GM12801 (cell line): Measurements from ENCODE around the gene KRI1.

Experiments used
- TF ChIP-seq, protein P1 (sequence below): IDR thresholded peaks from one replicate; pipeline ENCODE4 v1.5.1; 2011; ENCODE audit warnings: control low read depth; ENCODE audit not compliant: insufficient read length; ENCODE audit errors: extremely low read depth

The KRI1 gene

DNA sequence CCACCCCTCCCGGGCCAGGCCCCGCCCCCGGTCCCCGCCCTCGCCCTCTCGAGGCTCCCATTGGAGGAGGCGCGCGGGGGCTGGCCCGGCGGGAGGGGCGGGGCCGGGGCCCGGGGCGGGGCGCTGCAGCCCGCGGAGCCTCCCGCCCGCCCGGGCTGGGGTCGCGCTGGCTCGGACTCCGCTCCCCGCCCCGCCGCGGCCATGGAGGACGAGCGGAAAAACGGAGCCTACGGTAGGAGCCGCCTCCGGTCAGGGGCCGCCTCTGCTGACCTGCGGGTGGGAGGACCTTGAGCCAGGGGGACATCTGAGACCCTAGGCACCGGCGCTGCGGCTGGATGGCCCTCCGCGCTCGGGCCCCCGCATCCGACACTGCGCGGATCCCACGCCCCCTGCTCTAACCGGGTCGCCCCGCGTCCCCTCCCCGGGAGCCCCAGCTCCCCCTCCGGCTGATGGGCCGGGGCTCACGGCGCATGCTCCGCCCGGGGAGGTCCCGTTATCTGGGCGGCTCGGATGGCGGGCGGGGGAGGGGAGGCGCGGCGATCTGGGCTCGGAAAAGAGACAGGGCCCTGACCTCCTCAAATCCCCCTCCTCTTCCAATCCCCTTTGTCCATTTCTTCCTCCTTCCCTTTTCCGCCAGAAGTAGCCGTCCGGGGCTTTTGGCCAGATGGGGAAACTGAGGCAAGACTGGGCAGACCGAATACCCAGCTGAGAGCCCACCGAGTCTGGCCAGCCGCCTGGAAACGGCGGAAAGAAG lies 36.7 kb upstream of the KRI1 start:
- TF ChIP-seq, protein P1, sequence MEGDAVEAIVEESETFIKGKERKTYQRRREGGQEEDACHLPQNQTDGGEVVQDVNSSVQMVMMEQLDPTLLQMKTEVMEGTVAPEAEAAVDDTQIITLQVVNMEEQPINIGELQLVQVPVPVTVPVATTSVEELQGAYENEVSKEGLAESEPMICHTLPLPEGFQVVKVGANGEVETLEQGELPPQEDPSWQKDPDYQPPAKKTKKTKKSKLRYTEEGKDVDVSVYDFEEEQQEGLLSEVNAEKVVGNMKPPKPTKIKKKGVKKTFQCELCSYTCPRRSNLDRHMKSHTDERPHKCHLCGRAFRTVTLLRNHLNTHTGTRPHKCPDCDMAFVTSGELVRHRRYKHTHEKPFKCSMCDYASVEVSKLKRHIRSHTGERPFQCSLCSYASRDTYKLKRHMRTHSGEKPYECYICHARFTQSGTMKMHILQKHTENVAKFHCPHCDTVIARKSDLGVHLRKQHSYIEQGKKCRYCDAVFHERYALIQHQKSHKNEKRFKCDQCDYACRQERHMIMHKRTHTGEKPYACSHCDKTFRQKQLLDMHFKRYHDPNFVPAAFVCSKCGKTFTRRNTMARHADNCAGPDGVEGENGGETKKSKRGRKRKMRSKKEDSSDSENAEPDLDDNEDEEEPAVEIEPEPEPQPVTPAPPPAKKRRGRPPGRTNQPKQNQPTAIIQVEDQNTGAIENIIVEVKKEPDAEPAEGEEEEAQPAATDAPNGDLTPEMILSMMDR: no peak

DNA sequence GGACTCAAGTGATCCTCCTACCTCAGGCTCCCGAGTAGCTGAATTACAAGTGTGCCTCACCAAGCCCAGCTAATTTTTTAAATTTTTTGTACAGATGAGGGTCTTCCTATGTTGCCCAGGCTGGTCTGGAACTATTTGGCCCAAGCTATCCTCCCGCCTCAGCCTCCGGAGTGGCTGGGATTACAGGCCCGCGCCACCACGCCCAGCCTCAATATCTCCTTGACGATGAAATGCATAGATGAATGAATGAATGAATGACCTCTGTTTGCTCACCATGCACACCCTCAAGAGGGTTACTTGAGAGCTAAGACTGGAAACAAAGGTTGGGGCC lies 36.2 kb upstream of the KRI1 start:
- TF ChIP-seq, protein P1: no peak

DNA sequence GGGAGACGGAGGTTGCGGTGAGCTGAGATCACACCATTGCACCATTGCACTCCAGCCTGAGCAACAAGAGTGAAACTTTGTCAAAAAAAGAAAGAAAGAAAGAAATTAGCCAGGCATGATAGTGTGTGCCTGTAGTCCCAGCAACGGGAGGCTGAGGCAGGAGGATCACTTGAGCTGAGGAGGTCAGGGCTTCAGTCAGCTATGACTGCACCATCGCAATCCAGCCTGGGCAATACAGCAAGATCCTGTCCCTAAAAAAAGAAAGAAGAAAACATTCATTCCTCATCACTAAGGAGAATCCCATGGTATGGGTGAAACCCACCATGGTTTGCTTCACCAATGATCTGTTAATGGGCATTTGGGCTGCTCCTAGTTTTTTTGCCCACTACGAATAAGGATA lies 34.3 kb upstream of the KRI1 start:
- TF ChIP-seq, protein P1: no peak

DNA sequence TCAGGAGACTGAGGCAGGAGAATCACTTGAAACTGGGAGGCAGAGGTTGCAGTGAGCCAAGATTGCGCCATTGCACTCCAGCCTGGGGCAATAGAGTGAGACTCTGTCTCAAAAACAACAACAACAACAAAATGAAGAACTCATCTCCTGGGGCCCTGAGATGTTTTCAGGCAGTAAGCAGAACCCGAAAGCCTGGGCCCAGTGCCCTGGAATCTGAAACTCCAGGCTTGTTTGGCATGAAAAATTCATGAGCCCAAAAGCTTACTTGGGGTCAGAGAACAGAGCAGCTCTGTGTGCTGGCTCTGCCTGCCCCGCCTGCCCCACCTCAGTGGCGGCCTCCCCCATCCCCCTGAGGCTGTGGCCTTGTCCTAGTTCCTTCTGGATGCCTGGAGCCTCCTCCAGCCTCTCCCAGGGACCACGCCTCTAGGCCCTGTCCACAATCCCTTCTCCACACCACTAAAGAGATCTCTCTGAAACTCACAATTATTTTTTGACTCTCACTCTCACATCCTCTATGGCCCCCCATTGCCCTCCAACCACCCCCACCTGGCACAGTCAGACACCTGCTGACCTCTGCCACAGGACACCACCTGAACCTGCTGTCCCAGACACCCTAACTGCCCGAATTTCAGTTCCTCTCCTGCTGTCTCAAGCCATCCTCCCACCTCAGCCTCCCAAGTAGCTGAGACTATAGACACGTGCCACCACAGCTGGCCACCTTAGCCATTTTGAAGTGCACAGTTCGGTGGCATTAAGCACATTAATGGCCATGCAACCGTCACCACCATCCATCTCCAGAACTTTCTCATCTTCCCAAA lies 28.2 kb upstream of the KRI1 start:
- TF ChIP-seq, protein P1: no peak

DNA sequence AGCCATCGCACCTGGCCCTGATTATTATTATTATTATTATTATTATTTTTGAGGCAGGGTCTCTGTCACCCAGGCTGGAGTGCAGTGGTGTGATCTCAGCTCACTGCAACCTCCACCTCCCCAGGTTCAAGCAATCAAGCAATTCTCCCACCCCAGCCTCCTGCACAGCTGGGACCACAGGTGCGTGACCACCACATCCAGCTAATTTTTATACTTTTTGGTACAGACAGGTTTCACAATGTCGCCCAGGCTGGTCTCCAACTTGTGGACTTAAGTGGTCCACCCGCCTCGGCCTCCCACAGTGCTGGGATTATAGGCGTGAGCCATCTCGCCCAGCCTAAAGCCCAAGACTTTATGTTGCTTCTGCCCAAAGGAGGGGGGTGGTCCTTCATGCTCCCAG lies 27.3 kb upstream of the KRI1 start:
- TF ChIP-seq, protein P1: no peak

DNA sequence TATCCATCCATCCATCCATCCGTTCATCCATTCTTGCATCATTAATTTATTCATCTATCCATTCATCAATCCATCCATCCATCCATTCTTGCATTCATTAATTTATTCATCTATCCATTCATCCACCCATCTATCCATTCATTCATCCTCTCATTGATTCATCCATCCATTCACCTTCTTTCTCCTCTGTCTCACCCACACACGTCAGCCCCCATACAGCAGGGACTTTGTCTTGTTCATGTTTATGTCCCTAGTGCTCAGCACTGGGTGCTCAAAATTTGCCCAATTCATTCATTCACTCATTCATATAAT lies 22.0 kb upstream of the KRI1 start:
- TF ChIP-seq, protein P1: no peak

DNA sequence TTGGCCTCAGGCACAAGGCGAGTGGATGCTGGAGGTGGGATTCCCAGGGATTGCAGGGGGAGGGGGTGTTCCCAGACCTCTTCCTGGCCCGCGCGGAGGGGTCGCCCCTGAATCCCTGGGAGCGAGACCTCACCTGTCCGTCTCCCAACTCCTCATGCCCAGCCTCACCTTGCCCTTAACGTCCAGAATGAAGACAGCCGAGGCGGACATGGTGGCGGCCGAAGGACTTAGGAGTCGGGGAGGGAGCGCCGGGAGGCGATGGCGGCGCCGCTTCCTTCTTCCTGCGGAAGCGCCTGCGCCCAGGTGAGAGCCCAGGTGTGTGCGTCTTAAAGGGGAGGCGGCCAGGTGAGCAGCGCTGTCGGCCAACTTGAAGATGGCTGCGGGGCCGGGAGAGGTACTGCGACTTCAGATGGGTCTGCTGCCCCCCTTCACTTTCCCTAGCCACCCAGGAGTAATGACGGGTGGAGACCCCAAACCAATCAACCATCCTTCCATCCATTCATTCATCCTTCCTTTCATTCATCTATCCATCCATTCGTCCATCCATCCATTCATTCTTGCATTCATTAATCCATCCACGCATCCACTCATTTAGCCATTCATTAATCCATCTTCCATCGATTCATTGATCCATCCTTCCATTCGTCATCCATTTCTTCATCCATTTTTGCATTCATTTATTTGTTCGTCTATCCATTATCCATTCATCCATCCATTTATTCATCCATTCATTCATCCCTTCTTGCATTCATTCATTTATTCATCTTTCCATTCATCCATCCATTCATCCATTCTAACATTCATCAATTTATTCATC lies 21.4 kb upstream of the KRI1 start, which contains the start of gene AP1M2:
AP1M2 (minus strand) TSS at position 291 of the 817 bp plus-strand sequence; CDS start at position 210, 81 bp downstream.
- TF ChIP-seq, protein P1: no peak
